CD14-positive monocyte (primary cell): ENCODE measurements around the gene GPC5. TPM values are rescaled to one million over a fixed set of nuclear protein-coding genes. Genes with fewer than 3 reads are reported as not detected.

ENCODE experiments used
- DNase-seq, 3 donors: peaks; one replicate each; pipeline ENCODE4 v3.0.0-alpha.2; 2011 to 2022
- H2AFZ ChIP-seq: 2 replicates; pipeline ENCODE4 v1.6.0; 2012; ENCODE audit warnings: mild to moderate bottlenecking, low read depth, low read length, inconsistent platforms; ENCODE audit not compliant: insufficient read depth, poor library complexity, severe bottlenecking
- H3K27ac ChIP-seq, 2 donors: 1 replicate in 1 of 2; 2 replicates in 1 of 2; pipeline ENCODE4 v1.5.1; 2012 to 2013; ENCODE audit warnings: low read length in 2 of 2, control low read depth in 1 of 2, inconsistent platforms in 1 of 2, low read depth in 1 of 2, mild to moderate bottlenecking in 1 of 2
- H3K27me3 ChIP-seq, 2 donors: one replicate each; pipeline versions ENCODE4 v1.6.0 to v1.6.1; 2011 to 2013; ENCODE audit warnings: low read length in 2 of 2; ENCODE audit not compliant: control insufficient read depth in 2 of 2, insufficient read depth in 2 of 2
- H3K36me3 ChIP-seq, 2 donors: replicated peaks in 1 of 2; 1 replicate in 1 of 2; 2 replicates in 1 of 2; pipeline versions ENCODE4 v1.5.1 to v1.6.1; 2012 to 2013; ENCODE audit warnings: low read length in 2 of 2, control low read depth in 1 of 2, inconsistent platforms in 1 of 2, mild to moderate bottlenecking in 1 of 2; ENCODE audit not compliant: insufficient read depth in 2 of 2, control insufficient read depth in 1 of 2
- H3K4me1 ChIP-seq, 2 donors: 1 replicate in 1 of 2; 2 replicates in 1 of 2; pipeline versions ENCODE4 v1.5.1 to v1.6.1; 2012 to 2013; ENCODE audit warnings: low read length in 2 of 2, control low read depth in 1 of 2, inconsistent platforms in 1 of 2, mild to moderate bottlenecking in 1 of 2, moderate library complexity in 1 of 2; ENCODE audit not compliant: insufficient read depth in 2 of 2, control insufficient read depth in 1 of 2
- H3K4me2 ChIP-seq: replicated peaks from 2 replicates; pipeline ENCODE3; 2012; ENCODE audit warnings: low read length, moderate library complexity, mild to moderate bottlenecking; ENCODE audit not compliant: poor library complexity, severe bottlenecking; ENCODE audit errors: extremely low read depth
- H3K4me3 ChIP-seq, 3 experiments: fragments of 200-600 bp in 1 of 3; sonication (generic) in 1 of 3; replicated peaks in 1 of 3; 1 replicate in 2 of 3; 2 replicates in 1 of 3; pipeline ENCODE4 v1.5.1; 2011 to 2013; ENCODE audit warnings: low read length in 3 of 3, mild to moderate bottlenecking in 3 of 3, control low read depth in 2 of 3, low read depth in 2 of 3, inconsistent platforms in 1 of 3, moderate library complexity in 1 of 3
- H3K79me2 ChIP-seq: 2 replicates; pipeline ENCODE4 v1.6.0; 2012; ENCODE audit warnings: mild to moderate bottlenecking, control low read depth, inconsistent platforms, low read length, moderate library complexity; ENCODE audit not compliant: insufficient read depth
- H3K9ac ChIP-seq: 2 replicates; pipeline ENCODE4 v1.6.0; 2017; ENCODE audit warnings: low read length, mild to moderate bottlenecking; ENCODE audit not compliant: insufficient read depth, poor library complexity, severe bottlenecking
- H3K9me3 ChIP-seq, 2 donors: replicated peaks in 1 of 2; 1 replicate in 1 of 2; 2 replicates in 1 of 2; pipeline versions ENCODE4 v1.5.1 to v1.6.1; 2012 to 2013; ENCODE audit warnings: low read length in 2 of 2, control low read depth in 1 of 2; ENCODE audit not compliant: control insufficient read depth in 1 of 2, insufficient read depth in 1 of 2
- H4K20me1 ChIP-seq: 2 replicates; pipeline ENCODE4 v1.6.0; 2012; ENCODE audit warnings: mild to moderate bottlenecking, low read length, control low read depth, moderate library complexity; ENCODE audit not compliant: insufficient read depth
- H3K27ac Mint-ChIP-seq, 7 donors: one replicate each; pipeline ENCODE4 v1.8.0; 2020; ENCODE audit warnings: mild to moderate bottlenecking in 7 of 7, mixed read lengths in 7 of 7, moderate library complexity in 6 of 7, inconsistent platforms in 2 of 7
- H3K27me3 Mint-ChIP-seq, 3 donors: one replicate each; pipeline ENCODE4 v1.8.0; 2021 to 2022; ENCODE audit warnings: low read depth in 3 of 3, mild to moderate bottlenecking in 3 of 3, mixed read lengths in 3 of 3, moderate library complexity in 3 of 3, inconsistent platforms in 1 of 3
- H3K36me3 Mint-ChIP-seq, 2 donors: one replicate each; pipeline ENCODE4 v1.8.0; 2020; ENCODE audit warnings: mixed read lengths in 2 of 2, inconsistent platforms in 1 of 2, mild to moderate bottlenecking in 1 of 2
- H3K4me1 Mint-ChIP-seq: one replicate; pipeline ENCODE4 v1.8.0; 2020; ENCODE audit warnings: mild to moderate bottlenecking, mixed read lengths
- H3K4me3 Mint-ChIP-seq, 2 donors: one replicate each; pipeline ENCODE4 v1.8.0; 2020; ENCODE audit warnings: mild to moderate bottlenecking in 2 of 2, mixed read lengths in 2 of 2, moderate library complexity in 1 of 2
- H3K9me3 Mint-ChIP-seq, 7 donors: one replicate each; pipeline ENCODE4 v1.8.0; 2020 to 2022; ENCODE audit warnings: mixed read lengths in 7 of 7, mild to moderate bottlenecking in 6 of 7, moderate library complexity in 6 of 7, inconsistent platforms in 2 of 7
- CTCF ChIP-seq: fragments of 200-600 bp; IDR thresholded peaks from one replicate; pipeline ENCODE4 v1.8.0; 2022; ENCODE audit warnings: antibody characterized with exemption, mild to moderate bottlenecking
- WGBS: methylation state at CpG from one replicate; pipeline ENCODE4 v1.1.5; 2013; ENCODE audit warnings: missing lambda C conversion rate; ENCODE audit not compliant: insufficient coverage; 5-methylcytosine and 5-hydroxymethylcytosine counted together
- intact Hi-C, 2 donors: fragments of 100-400 bp; cut with micrococcal nuclease; formaldehyde crosslinking; loops; one replicate each; pipeline versions ENCODE4 v1.15.0 to v1.15.1; 2023
- polyA plus RNA-seq, 3 donors: library from polyadenylated mRNA; depleted of rRNA in 1 of 3; unstranded in 2 of 3; stranded (reverse) in 1 of 3; fragments of 300-500 nt in 2 of 3; fragments of >200 nt in 1 of 3; fragmentation: Illumina TruSeq in 2 of 3; gene quantifications; 1 replicate in 2 of 3; 2 replicates in 1 of 3; pipeline ENCODE4 v1.2.3, GENCODE V29; 2012 to 2021

The GPC5 gene
- polyA plus RNA-seq, 3 donors = not detected

- Mint-ChIP-seq H3K36me3 (no peaks in the 10 kb centered on the region), H3K27me3 (no peaks in the 10 kb centered on the region)
These were observed 1242.5 kb downstream of the GPC5 start for GRCh38 chr13:92640936-92641335.

GRCh38 chr13:92649140-92649813 is 1250.9 kb downstream of the GPC5 start:
- Histone ChIP-seq H3K79me2 (no peaks in the 10 kb centered on the region), H3K4me3 (no peak overlapping the region), H3K27ac (no peak overlapping the region), H3K4me2 (no peak overlapping the region), H3K36me3 (no peaks in the 10 kb centered on the region), H3K9ac (no peak overlapping the region), H3K4me1 (no peaks in the 10 kb centered on the region), H3K9me3 (no peaks in the 10 kb centered on the region), H3K27me3 (no peaks in the 10 kb centered on the region), H2AFZ (no peak overlapping the region), H4K20me1 (no peaks in the 10 kb centered on the region)
- Mint-ChIP-seq H3K4me3 (no peak overlapping the region), H3K9me3 (peaks cover 0 to 7% (median 2%) of the 10 kb centered on the region in 7 donors), H3K27me3 (peaks cover 0 to 2% (median 2%) of the 10 kb centered on the region in 3 donors), H3K4me1 (no peaks in the 10 kb centered on the region), H3K27ac (no peak overlapping the region), H3K36me3 (no peaks in the 10 kb centered on the region)
- no peak for TF ChIP-seq CTCF
- no peak for DNase-seq
- intact Hi-C loops = no loop called here

More at GRCh38 chr13:92640936-92641335, 1242.5 kb downstream of the GPC5 start:
- intact Hi-C loops = no loop called here
- peaks cover 0 to 9% (median 6%) of the 10 kb centered on the region in 7 donors for H3K9me3 Mint-ChIP-seq
- H3K4me1 ChIP-seq = no peaks in the 10 kb centered on the region
- no peaks in the 10 kb centered on the region for H3K27me3 ChIP-seq
- H3K27ac ChIP-seq = no peak overlapping the region
- H3K9me3 ChIP-seq = peaks cover 0 to 18% of the 10 kb centered on the region in 2 donors
- H3K79me2 ChIP-seq = no peaks in the 10 kb centered on the region
- no peak overlapping the region for H3K4me3 Mint-ChIP-seq
- no peak for DNase-seq
- no peak overlapping the region for H2AFZ ChIP-seq
- 79% methylated on average over 2 of the region's 5 CpGs for WGBS
- H3K4me3 ChIP-seq = no peak overlapping the region
- no peak overlapping the region for H3K4me2 ChIP-seq
- H3K27ac Mint-ChIP-seq = no peak overlapping the region
- H3K9ac ChIP-seq = no peak overlapping the region
- no peak for TF ChIP-seq CTCF
- no peaks in the 10 kb centered on the region for H4K20me1 ChIP-seq
- no peaks in the 10 kb centered on the region for H3K36me3 ChIP-seq
- H3K4me1 Mint-ChIP-seq = no peaks in the 10 kb centered on the region
